Glomerular endothelial cell (primary cell): Measurements from ENCODE around the gene CIC. TPM values are rescaled to one million over a fixed set of nuclear protein-coding genes. Genes with fewer than 3 reads are reported as not detected.

Experiments
- DNase-seq: peaks from one replicate; pipeline ENCODE4 v3.0.0-alpha.2; 2011; ENCODE audit warnings: low read depth, low spot score; ENCODE audit errors: extremely low read depth
- total RNA-seq: library from RNA; depleted of rRNA; stranded (reverse); fragments of >200 nt; gene quantifications from 2 replicates; pipeline ENCODE4 v1.2.3, GENCODE V29; 2015

CIC gene
- total RNA-seq, 1 donor from 2014 or later = 80.2 TPM

GRCh38 chr19:42242512-42243409 is 26.3 kb upstream of the CIC start, which contains the start of gene GSK3A:
TSS of gene GSK3A (minus strand) at chr19:42242602. CDS start at chr19:42242465, 137 bp downstream.
- peak; percentile 92 for DNase-seq

- peak; percentile 81 for DNase-seq
These were observed 24.5 kb upstream of the CIC start for GRCh38 chr19:42244347-42245220.

- no peak for DNase-seq
These were observed 23.8 kb upstream of the CIC start for GRCh38 chr19:42245231-42245630.

- DNase-seq = no peak
These were observed 22.7 kb upstream of the CIC start for GRCh38 chr19:42246143-42246921.

DNA sequence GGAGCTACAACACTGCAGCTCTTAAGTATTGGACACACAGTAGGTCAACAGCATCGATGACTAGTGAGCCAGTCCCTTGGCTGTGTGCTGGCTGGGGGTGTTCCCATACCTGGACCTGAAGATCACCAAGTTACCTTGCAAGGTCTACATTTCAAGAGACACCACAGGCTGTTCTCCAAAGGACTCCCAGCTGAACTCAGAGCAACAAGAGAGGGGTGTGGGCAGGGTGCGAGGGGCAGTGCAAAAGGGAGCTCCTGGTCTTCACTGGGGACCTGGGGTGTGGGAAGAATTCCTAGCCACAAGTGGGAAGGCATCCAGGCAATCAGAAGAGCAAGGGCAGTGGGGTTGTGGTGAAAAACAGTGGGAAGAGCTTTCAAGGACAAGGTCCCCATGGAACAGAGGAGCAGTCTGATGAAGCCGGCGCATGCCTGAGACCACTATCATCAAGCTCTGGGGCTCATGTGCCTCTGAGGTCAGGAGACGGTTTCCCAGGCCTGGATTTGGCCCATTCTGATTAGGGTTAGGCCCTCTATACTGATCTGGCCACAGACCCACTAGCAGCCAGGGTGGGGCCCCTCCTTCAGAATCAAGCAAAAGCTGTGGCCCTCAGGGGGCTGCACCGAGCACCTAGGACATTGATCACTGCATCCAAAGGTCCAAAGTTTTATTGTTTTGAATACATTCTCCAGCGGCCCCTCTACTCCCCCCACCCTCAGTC is 22.0 kb upstream of the CIC start:
- DNase-seq = no peak

DNA sequence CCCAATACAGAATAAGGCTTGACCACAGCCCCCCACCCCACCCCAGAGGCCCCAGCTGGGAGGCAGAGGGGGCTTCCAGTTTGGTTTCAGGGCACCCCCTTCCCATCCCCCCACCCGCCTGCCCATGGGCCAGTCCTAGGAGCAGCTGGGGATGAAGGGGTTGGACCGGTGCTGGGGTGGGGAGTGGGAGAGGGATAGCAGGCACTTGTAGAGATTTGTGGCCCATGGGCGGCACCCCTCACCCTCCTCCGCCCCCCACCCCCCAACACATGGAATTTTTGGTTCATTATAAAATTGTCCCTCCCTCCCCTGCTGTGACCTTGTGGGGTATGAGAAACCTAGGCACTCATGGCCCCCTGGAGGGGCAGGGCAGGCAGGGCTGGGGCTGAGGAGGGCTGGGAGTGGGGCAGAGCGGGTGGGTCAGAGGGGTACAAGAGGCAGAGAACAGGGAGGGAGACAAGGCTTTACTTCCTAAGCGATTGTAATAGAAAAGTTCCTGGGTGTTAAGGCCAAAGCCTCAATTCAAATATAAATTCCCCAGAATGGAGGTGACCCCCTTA is 21.3 kb upstream of the CIC start:
- DNase-seq = no peak

DNA sequence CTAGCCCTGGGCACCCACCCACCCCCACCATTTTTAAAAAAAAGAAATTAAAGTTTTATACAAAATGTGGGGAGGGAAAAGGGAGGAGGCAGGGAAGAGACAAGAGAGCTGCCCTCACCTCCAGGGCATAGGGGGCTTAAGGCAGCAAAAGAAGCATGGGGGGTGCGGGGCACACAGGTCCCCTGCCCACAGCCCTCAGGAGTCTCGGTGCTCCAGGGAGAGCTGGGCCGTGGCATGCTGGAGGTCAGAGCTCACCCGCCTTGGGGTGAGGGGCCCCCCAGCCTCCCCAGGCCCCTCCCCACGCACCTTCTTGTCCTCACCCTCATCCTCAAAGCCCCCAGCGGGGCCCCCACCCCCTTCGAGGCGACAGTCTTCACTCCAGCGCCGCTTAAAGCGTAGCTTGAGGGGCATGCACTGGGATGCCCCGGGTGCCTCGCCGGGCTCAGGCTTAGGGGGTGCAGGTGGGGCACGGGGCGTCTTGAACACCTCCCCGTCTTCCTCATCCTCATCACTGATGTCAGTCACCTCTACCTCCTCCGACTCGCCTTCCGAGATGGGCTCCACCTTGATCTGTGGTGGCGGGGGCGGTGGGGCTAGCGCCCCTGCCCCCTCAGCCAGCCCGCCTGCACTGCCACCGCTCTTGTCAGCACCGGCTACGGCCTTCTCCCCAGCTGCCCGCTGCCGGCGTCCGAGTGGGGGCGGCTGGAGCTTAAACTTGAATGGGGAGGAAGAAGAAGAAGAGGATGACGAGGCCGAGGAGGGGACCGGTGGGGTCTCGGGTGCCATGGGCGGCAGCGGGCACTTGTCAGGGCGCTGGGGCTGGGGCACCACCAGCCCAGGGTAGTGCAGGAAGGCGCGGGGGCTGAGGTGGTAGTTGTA is 20.5 kb upstream of the CIC start:
- DNase-seq = no peak

DNA sequence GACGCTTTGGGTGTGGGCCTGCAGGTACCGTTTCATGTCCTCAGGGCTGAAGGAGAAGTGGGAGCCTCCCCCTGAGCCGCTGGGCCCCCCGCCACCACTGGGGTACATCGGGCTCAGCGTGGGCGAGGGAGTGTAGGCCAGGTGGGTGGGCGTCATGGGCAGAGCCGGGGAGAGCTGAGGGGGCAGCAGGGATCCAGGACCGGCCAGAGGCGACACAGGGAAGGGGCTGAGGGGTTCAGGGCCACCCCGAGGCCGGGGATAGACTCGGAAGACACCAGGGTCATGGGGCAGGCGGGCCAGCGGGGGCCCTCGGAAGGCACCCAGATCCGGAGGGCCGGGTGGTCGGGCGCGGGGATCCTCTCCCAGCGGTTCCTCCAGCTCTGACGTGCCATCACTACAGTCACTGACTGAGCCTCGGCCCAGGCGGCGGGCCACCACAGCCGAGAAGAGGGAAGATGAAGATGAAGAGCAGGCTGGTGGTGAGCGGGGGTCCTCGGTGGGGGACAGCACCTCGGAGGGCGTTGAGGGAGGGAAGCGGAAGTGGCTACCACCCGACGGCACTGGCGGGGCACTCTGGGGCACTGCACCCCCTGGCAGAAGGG is 19.8 kb upstream of the CIC start:
- DNase-seq = no peak

GRCh38 chr19:42249769-42250168 is 19.3 kb upstream of the CIC start:
- DNase-seq = no peak

- DNase-seq = no peak
These were observed 18.8 kb upstream of the CIC start for GRCh38 chr19:42250183-42250665.

DNA sequence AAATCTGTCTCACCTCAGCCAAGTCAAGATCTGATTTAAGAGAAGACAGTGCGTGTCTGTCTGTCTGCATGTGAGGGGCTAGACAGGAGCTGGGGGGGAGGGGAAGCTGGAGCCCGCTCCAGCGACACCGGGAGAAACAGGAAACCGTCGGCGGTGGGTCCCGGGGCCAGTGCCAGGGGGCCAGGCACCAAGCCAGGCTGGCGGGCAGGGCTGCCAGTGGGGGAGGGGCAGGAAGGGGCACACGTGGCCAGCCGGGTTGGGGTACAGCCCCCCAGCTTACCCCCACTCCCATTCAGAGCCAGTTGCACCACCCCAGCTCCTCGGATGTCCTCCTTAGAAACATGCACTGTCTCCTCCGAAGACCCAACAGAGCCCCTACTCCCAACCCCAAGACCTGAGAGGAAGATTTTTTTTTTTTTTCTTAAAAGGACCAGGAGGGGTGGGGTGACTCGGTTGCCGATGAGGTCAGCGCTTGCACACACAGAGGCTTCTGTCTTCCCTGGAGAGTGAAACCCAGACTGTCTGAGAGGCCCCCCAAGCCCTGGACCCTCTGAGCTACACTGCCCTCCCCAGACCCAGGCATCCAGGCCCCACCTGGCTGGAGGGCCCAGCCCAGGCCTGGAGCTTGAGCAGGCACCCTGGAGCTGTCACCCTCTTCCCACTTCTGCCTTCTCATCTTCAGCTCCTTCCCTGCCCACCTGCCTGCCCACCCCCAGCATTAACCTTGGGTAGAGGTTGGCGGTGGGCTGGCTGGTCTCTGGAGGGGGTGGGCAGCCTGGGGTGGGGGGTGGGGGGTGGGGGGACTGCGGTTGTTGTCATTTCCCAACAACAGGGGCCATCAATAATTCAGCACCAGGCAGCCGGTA is 18.2 kb upstream of the CIC start:
- no peak for DNase-seq

- no peak for DNase-seq
These were observed 17.3 kb upstream of the CIC start for GRCh38 chr19:42251572-42252358.

- no peak for DNase-seq
These were observed 16.4 kb upstream of the CIC start for GRCh38 chr19:42252365-42253244.

DNA sequence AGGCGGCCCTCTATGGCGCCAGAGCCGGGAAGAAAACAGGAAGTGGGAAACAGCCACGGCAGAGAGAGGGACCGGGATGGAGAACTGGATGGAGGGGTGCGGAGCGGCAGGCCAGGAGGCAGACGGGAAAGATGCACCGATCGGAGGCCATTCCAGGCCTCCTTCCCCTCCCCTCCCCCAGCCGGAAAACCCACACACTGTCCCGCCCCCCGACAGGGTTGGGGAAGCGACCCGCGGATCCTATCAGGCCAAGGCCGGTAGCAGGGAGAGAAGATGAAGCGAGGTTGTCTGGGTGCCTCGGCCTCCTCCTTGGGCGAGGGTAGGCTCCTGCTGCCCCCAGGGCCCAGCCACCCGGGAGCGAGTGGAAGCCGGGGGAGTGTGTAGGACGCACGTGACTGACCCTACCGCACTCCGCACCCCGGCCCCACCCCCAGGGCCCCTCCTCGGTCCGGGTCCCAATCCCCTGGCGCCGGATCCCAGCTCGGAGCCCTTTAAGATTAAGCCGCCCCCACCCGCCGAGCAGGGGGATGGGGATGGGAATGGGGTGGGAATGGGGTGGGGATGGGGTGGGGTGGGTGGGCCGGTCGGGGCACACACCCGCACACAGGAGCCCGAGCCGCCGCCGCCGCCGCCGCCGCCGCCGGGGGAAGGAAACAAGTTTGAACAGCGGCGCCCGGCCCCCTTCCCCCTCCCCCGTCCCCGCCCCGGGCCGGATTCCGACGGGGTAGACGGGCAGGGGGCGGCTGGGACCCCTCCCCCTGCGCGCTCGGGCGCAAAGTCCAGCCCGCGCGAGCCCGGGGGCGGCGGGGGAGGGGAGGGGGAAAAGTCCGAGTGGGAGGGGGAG is 15.6 kb upstream of the CIC start:
- DNase-seq = no peak
